CD4-positive, alpha-beta T cell treated with Interleukin-6 at 100 ng/mL for 8 hours (primary cell): ENCODE results near the gene NPPC.
"Not testable (repeated sequence)": the region's sequence is repeated elsewhere in the genome, so short reads cannot be mapped to it uniquely, and the experiment has no call there.

Source experiments
- DNase-seq: peaks from one replicate; pipeline ENCODE4 v3.0.0-alpha.2; 2020; ENCODE audit warnings: mixed read lengths, low spot score

The NPPC gene

GRCh38 chr2:231886071-231886681 lies 40.0 kb downstream of the NPPC start:
- DNase-seq: no peak

GRCh38 chr2:231884438-231885140 lies 41.6 kb downstream of the NPPC start:
- DNase-seq: no peak

GRCh38 chr2:231883468-231883881 lies 42.7 kb downstream of the NPPC start:
- DNase-seq: no peak

- no peak for DNase-seq
Observed at GRCh38 chr2:231882646-231883045, 43.5 kb downstream of the NPPC start.

- DNase-seq: not testable (repeated sequence)
Observed at GRCh38 chr2:231880371-231880770, 45.8 kb downstream of the NPPC start.

- no peak for DNase-seq
Observed at GRCh38 chr2:231879216-231879615, 47.0 kb downstream of the NPPC start.

- DNase-seq: no peak
Observed at GRCh38 chr2:231877533-231878456, 48.4 kb downstream of the NPPC start.

- DNase-seq: no peak
Observed at GRCh38 chr2:231874944-231875343, 51.3 kb downstream of the NPPC start.
